ENCODE measurements around the gene CXorf49.
"Not testable (repeated sequence)": the region's sequence is repeated elsewhere in the genome, so short reads cannot be mapped to it uniquely, and the experiment has no call there.

CXorf49 gene

GRCh38 chrX:71702853-71703252, 15.2 kb downstream of the CXorf49 start:
- no CpG with 5 or more reads among the region's 12 CpGs for WGBS (ENCODE audit: insufficient coverage, insufficient read length)
- H3K27me3 ChIP-seq (ENCODE audit: control insufficient read depth, insufficient read depth, low read length); H3K4me1 ChIP-seq (ENCODE audit: control insufficient read depth, insufficient read depth, low read length); H3K27ac ChIP-seq (ENCODE audit: low read length); H3K4me3 ChIP-seq (ENCODE audit: low read length); H3K36me3 ChIP-seq (ENCODE audit: control insufficient read depth, insufficient read depth, low read length); DNase-seq (ENCODE audit: low read depth, low spot score); H3K9me3 ChIP-seq (ENCODE audit: control insufficient read depth, insufficient read depth, low read length): not testable (repeated sequence)

- not testable (repeated sequence) for H3K36me3 ChIP-seq (ENCODE audit: control insufficient read depth, insufficient read depth, low read length); DNase-seq (ENCODE audit: low read depth, low spot score); H3K27ac ChIP-seq (ENCODE audit: low read length); H3K4me3 ChIP-seq (ENCODE audit: low read length); H3K4me1 ChIP-seq (ENCODE audit: control insufficient read depth, insufficient read depth, low read length); H3K27me3 ChIP-seq (ENCODE audit: control insufficient read depth, insufficient read depth, low read length); H3K9me3 ChIP-seq (ENCODE audit: control insufficient read depth, insufficient read depth, low read length)
- WGBS (ENCODE audit: insufficient coverage, insufficient read length) = no CpG with 5 or more reads among the region's 4 CpGs
Measured at GRCh38 chrX:71699023-71699344, 19.1 kb downstream of the CXorf49 start.

DNA sequence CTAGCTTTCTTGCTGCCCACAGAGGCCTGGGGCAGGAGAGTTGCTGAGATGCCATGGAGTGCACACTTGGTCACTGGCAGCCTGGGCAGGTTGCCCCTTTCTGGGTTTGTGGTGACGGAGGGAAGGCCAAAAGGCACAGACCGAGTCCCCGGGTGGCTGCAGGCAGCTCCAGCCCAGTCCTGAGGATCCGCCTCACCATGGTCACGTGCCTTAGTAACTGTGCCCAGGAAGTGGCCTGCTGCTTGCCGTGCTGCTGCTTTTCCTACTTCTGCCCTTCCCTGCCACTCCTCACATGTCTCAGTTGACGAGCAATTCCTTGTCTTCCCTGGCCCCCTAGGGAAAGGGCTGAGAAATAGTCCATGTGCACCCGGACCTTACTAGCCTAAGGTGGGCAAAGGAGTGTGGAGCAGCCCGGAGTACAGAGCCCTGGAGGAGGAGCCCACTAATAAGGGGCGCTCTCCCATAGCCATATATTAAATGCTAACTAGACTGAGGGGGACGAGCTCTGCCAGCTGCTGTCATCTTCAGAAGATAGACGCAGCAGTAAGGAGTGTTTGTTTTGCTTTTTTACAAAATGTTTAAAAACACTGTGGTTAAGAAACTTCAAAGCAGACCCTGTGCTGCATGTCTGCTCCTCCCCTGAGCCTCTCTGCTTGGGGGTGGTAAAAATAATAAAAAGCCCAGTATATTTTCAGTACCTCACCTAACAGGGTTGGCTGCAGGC, 19.6 kb downstream of the CXorf49 start:
- not testable (repeated sequence) for DNase-seq (ENCODE audit: low read depth, low spot score); H3K27ac ChIP-seq (ENCODE audit: low read length); H3K36me3 ChIP-seq (ENCODE audit: control insufficient read depth, insufficient read depth, low read length); H3K9me3 ChIP-seq (ENCODE audit: control insufficient read depth, insufficient read depth, low read length); H3K27me3 ChIP-seq (ENCODE audit: control insufficient read depth, insufficient read depth, low read length); H3K4me1 ChIP-seq (ENCODE audit: control insufficient read depth, insufficient read depth, low read length); H3K4me3 ChIP-seq (ENCODE audit: low read length)
- no CpG with 5 or more reads among the region's 12 CpGs for WGBS (ENCODE audit: insufficient coverage, insufficient read length)

- not testable (repeated sequence) for H3K27me3 ChIP-seq (ENCODE audit: control insufficient read depth, insufficient read depth, low read length); DNase-seq (ENCODE audit: low read depth, low spot score); H3K4me1 ChIP-seq (ENCODE audit: control insufficient read depth, insufficient read depth, low read length); H3K4me3 ChIP-seq (ENCODE audit: low read length); H3K36me3 ChIP-seq (ENCODE audit: control insufficient read depth, insufficient read depth, low read length); H3K27ac ChIP-seq (ENCODE audit: low read length); H3K9me3 ChIP-seq (ENCODE audit: control insufficient read depth, insufficient read depth, low read length)
- WGBS (ENCODE audit: insufficient coverage, insufficient read length) = no CpG with 5 or more reads among the region's 17 CpGs
Measured at GRCh38 chrX:71697466-71698298, 20.4 kb downstream of the CXorf49 start.

DNA sequence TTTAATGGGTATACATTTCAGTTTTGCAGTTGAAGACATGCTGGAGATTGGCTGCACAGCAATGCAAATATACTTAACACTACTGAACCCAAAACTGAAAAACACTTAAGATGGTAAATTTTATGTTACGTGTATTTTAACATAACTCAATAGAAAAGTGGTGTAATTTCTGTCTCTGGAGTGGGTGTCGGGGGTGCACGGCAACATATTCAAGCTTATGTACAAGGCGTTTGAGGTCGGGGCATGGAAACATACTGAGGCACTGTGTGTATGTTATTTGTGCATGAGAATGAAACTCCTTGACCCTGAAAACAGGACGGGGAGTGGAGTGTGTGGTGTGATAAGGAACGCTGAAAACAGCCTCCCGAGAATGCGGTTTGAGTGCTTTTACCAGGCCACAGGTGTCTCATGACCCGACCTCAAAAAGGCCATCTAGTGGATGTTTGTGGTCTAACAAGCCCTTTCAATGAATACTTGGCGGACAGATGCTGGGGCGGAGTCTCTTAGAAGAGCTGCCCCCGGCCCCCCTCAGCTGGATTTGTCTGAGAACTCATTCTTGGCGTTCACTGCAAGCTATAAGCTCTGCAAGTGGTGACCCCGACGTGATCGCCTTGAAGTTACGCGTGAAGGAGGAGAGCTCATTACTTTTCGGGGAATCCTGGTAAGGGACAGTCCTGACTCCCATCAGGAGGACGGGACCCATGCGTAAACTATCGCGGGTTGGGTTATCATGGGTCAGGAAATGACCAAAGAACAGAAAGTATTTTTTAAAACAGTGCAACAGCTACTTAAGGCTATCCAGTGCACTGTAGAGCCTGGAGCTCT, 21.2 kb downstream of the CXorf49 start:
- WGBS (ENCODE audit: insufficient coverage, insufficient read length) = no CpG with 5 or more reads among the region's 24 CpGs
- not testable (repeated sequence) for H3K27ac ChIP-seq (ENCODE audit: low read length)

DNA sequence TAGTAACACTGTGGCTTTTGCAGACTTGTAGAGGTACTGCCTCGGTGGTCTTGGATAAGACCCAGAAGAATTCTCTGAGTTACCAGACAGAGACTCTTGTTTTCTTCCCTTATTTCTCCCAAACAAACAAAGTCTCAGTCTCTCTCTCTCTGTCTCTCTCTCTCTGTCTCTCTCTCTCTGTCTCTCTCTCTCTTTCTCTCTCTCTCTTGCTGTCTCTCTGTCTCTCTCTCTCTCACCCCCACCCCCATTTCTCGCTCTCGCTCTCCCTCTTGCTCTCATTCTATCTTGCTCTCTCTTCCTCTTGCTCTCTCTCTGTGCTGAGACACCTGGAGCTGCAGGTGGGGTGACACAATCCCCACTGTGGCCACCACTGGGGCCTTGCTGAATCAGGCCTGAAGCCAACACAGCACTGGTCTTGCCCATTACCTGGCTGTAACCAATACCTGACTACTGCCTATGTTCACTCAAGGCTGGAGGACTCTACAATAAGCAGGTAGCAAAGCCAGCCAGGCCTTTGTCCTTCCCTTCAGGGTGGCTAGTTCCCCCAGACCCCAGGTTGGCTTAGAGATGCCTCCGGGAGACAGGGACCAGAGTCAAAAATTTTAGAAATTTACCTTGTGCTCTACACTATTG, 38.4 kb downstream of the CXorf49 start:
- Histone ChIP-seq H3K9me3 (ENCODE audit: control insufficient read depth, insufficient read depth, low read length) (no peaks in the 10 kb centered on the region), H3K4me3 (ENCODE audit: low read length) (no peak overlapping the region), H3K27me3 (ENCODE audit: control insufficient read depth, insufficient read depth, low read length) (no peaks in the 10 kb centered on the region), H3K4me1 (ENCODE audit: control insufficient read depth, insufficient read depth, low read length) (no peaks in the 10 kb centered on the region), H3K36me3 (ENCODE audit: control insufficient read depth, insufficient read depth, low read length) (no peaks in the 10 kb centered on the region), H3K27ac (ENCODE audit: low read length) (no peak overlapping the region)
- 100% methylated on average over 2 of the region's 4 CpGs for WGBS (ENCODE audit: insufficient coverage, insufficient read length)
- no peak for DNase-seq (ENCODE audit: low read depth, low spot score)

More for the DNA sequence above, 21.2 kb downstream of the CXorf49 start:
- H3K27me3 ChIP-seq (ENCODE audit: control insufficient read depth, insufficient read depth, low read length); H3K4me3 ChIP-seq (ENCODE audit: low read length); H3K36me3 ChIP-seq (ENCODE audit: control insufficient read depth, insufficient read depth, low read length); H3K4me1 ChIP-seq (ENCODE audit: control insufficient read depth, insufficient read depth, low read length); DNase-seq (ENCODE audit: low read depth, low spot score); H3K9me3 ChIP-seq (ENCODE audit: control insufficient read depth, insufficient read depth, low read length): not testable (repeated sequence)

- H3K4me3 ChIP-seq (ENCODE audit: low read length); H3K27me3 ChIP-seq (ENCODE audit: control insufficient read depth, insufficient read depth, low read length); H3K9me3 ChIP-seq (ENCODE audit: control insufficient read depth, insufficient read depth, low read length); DNase-seq (ENCODE audit: low read depth, low spot score); H3K36me3 ChIP-seq (ENCODE audit: control insufficient read depth, insufficient read depth, low read length); H3K4me1 ChIP-seq (ENCODE audit: control insufficient read depth, insufficient read depth, low read length); H3K27ac ChIP-seq (ENCODE audit: low read length): not testable (repeated sequence)
- WGBS (ENCODE audit: insufficient coverage, insufficient read length) = no CpG with 5 or more reads among the region's 6 CpGs
Measured at GRCh38 chrX:71677195-71677594, 40.9 kb downstream of the CXorf49 start.

DNA sequence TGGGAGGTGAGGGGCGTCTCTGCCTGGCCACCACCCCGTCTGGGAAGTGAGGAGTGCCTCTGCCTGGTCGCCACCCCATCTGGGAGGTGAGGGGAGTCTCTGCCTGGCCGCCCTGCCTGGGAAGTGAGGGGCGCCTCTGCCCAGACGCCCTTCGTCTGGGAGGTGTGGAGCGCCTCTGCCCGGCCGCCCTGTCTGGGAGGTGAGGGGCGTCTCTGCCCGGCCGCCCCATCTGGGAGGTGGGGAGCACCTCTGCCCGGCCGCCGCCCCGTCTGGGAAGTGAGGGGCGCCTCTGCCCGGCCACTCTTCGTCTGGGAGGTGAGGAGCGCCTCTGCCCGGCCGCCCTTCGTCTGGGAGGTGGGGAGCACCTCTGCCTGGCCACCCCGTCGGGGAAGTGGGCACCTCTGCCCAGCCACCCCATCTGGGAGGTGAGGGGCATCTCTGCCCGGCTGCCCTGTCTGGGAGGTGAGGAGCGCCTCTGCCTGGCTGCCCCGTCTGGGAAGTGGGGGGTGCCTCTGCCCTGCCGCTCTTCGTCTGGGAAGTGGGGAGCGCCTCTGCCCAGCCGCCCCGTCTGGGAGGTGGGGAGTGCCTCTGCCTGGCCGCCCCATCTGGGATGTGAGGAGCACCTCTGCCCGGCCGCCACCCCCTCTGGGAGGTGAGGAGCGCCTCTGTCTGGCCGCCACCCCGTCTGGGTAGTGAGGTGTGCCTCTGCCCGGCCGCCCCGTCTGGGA, 41.9 kb downstream of the CXorf49 start:
- WGBS (ENCODE audit: insufficient coverage, insufficient read length) = no CpG with 5 or more reads among the region's 43 CpGs

DNA sequence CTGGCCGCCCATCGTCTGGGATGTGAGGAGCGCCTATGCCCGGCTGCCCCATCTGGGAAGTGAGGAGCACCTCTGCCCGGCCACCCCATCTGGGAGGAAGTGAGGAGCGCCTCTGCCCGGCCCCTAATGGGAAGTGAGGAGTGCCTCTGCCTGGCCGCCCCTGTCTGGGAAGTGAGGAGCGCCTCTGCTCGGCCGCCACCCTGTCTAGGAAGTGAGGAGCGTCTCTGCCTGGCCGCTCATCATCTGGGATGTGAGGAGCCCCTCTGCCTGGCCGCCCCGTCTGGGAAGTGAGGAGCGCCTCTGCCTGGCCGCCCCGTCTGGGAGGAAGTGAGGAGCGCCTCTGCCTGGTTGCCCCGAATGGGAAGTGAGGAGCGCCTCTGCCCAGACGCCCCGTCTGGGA, 42.4 kb downstream of the CXorf49 start:
- not testable (repeated sequence) for H3K4me1 ChIP-seq (ENCODE audit: control insufficient read depth, insufficient read depth, low read length); H3K27me3 ChIP-seq (ENCODE audit: control insufficient read depth, insufficient read depth, low read length); H3K9me3 ChIP-seq (ENCODE audit: control insufficient read depth, insufficient read depth, low read length); H3K36me3 ChIP-seq (ENCODE audit: control insufficient read depth, insufficient read depth, low read length); H3K27ac ChIP-seq (ENCODE audit: low read length); H3K4me3 ChIP-seq (ENCODE audit: low read length); DNase-seq (ENCODE audit: low read depth, low spot score)
- WGBS (ENCODE audit: insufficient coverage, insufficient read length) = no CpG with 5 or more reads among the region's 23 CpGs

More for the DNA sequence above, 41.9 kb downstream of the CXorf49 start:
- not testable (repeated sequence) for H3K27me3 ChIP-seq (ENCODE audit: control insufficient read depth, insufficient read depth, low read length); DNase-seq (ENCODE audit: low read depth, low spot score); H3K27ac ChIP-seq (ENCODE audit: low read length); H3K4me1 ChIP-seq (ENCODE audit: control insufficient read depth, insufficient read depth, low read length); H3K36me3 ChIP-seq (ENCODE audit: control insufficient read depth, insufficient read depth, low read length); H3K9me3 ChIP-seq (ENCODE audit: control insufficient read depth, insufficient read depth, low read length); H3K4me3 ChIP-seq (ENCODE audit: low read length)

GRCh38 chrX:71671938-71672337, 46.1 kb downstream of the CXorf49 start:
- H3K9me3 ChIP-seq (ENCODE audit: control insufficient read depth, insufficient read depth, low read length) = no peaks in the 10 kb centered on the region
- H3K27me3 ChIP-seq (ENCODE audit: control insufficient read depth, insufficient read depth, low read length) = no peaks in the 10 kb centered on the region
- no CpG with 5 or more reads among the region's 11 CpGs for WGBS (ENCODE audit: insufficient coverage, insufficient read length)
- no peak overlapping the region for H3K4me3 ChIP-seq (ENCODE audit: low read length)
- no peaks in the 10 kb centered on the region for H3K36me3 ChIP-seq (ENCODE audit: control insufficient read depth, insufficient read depth, low read length)
- H3K4me1 ChIP-seq (ENCODE audit: control insufficient read depth, insufficient read depth, low read length) = no peaks in the 10 kb centered on the region; the same call in 1 of the 2 replicates
- H3K27ac ChIP-seq (ENCODE audit: low read length) = no peak overlapping the region
- no peak for DNase-seq (ENCODE audit: low read depth, low spot score)
